Stimulated activated CD8-positive, alpha-beta memory T cell treated with anti-CD3 and anti-CD28 coated beads, Interleukin-12 subunit alpha, Interleukin-12 subunit beta, amount 100 ng/mL, for 1 hour (primary cell): ENCODE data around the gene TADA3.
"Not testable (repeated sequence)": the region's sequence is repeated elsewhere in the genome, so short reads cannot be mapped to it uniquely, and the experiment has no call there.

Source experiments
- DNase-seq: peaks from one replicate; pipeline ENCODE4 v3.0.0-alpha.2; 2020; ENCODE audit warnings: low read depth

TADA3 gene

DNA sequence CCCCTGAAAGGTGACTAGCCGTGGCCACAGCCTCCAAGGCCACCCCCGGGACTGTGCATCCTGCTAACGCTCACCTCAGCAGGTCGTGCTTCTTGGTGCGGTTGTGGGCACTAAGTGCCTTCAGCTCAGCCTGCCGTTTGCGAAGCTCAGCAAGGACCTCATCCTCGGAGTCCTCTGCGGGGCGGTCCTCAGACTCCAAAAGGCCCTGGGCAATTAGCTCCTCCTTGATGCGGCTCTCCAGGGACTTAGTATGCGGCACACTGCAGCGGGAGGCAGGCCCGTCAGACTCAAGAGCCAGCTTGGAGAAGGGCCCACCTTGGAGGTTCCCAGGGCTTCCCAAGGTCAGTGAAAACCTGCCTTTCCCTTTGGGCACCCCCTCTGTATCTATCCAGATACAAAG lies 8.3 kb downstream of the TADA3 start:
- no peak for DNase-seq

- no peak for DNase-seq
Observed at GRCh38 chr3:9782770-9783169, 9.5 kb downstream of the TADA3 start.

- no peak for DNase-seq
Observed at GRCh38 chr3:9781978-9782603, 10.2 kb downstream of the TADA3 start.

- no peak for DNase-seq
Observed at GRCh38 chr3:9781551-9781950, 10.7 kb downstream of the TADA3 start.

- DNase-seq = no peak
Observed at GRCh38 chr3:9780910-9781309, 11.4 kb downstream of the TADA3 start.

GRCh38 chr3:9780458-9780812 lies 11.8 kb downstream of the TADA3 start:
- DNase-seq = no peak

- DNase-seq = no peak
Observed at GRCh38 chr3:9779721-9780457, 12.4 kb downstream of the TADA3 start.

DNA sequence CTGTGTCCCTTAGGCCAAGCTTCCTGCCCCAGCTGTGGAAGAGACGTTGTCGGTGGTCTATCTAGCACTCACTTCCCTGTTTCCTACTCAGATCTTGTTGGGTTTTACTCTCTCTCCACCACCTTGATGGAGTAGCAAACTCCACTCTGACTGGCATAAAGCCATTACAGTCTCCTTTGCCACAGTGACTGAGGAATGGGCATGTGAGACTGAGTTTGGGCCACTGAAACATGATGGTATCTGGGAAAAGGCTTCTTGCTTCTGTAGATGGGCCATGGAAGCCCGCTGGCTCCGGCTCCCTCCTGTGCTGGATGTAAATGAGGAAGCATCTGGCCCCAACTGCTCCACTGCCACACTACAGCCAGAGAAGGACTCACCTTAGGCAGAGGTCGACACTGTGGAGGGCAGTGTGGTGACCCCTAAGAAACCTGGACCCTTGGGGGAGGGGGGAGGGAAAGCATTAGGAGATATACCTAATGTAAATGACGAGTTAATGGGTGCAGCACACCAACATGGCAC lies 13.1 kb downstream of the TADA3 start:
- DNase-seq = no peak

DNA sequence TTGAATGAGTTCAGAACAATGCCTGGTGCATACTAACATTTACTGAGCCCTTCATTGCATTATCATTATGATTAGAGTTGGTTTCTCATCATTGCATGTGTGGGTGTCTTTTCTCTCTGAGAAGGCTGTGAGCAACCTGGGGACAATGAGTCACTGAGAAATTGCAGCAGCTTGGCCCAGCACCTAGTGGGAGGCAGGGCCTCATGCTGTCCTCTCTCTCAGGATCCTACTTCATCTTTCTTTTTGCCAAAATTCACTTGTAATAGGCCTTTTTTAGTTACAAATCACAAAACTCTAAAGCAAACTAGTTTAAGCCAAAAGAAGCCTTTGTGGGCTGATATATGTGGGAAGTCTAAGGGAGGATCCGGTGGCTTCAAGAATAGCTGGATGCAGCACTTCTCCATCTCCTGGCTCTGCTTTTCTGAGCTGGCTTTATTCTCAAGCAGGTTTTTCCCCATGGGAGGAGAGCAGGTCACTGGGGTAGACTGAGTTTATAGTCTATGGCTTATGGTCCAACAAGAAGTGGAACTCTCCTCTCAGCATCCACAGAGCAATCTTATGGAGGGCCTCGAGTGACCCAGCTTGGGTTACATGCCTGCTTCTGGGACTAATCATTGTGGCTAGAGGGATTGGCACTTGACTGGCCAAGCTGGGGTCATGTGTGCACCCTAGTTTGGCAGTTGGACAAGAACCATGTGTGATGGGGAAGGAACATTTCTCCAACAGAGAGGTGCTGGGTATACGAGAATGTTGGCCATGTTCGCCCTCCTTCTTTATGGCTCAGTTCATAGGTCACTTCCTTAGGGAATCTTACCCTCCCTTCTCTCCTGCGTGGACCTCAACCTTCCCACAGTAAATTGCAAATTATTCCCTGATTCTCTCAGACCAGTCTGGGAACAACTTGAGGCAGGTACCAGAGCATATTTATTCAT lies 13.9 kb downstream of the TADA3 start:
- DNase-seq = no peak

DNA sequence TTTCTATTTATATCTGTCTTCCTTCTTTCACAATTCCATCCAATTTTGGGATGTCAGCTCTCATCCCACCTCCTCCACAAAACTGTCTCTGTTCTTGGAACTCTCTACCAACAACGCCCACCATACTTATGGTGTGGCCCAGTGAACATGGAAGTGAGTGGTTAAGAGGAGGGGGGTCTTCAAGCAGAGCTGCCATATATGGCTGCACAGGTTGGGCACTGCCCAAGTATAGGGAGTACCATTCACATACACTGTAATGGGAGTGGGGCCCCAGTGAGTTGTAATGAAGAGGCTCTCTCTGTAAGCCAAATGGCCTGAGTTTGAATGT lies 14.6 kb downstream of the TADA3 start:
- DNase-seq = no peak

GRCh38 chr3:9776896-9777693 lies 15.2 kb downstream of the TADA3 start:
- DNase-seq = no peak

DNA sequence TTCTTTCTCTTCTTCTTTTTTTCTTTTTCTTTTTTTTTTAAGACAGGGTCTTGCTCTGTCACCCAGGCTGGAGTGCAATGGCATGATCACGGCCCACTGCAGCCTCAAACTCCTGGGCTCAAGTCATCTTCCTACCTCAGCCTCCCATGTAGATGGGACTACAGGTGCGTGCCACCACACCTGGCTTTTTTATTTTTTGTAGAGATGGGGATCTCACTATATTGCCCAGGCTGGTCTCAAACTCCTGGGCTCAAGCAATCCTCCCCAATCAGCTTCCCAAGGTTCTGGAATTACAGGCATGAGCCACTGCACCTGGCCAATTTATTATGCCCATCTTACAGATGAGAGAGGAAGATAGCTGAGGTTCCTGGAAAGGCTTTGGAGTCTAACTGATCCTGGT lies 21.3 kb downstream of the TADA3 start:
- DNase-seq = not testable (repeated sequence)

GRCh38 chr3:9770276-9770812 lies 21.9 kb downstream of the TADA3 start:
- DNase-seq = no peak

- DNase-seq = no peak
Observed at GRCh38 chr3:9769426-9770275, 22.6 kb downstream of the TADA3 start, which contains the start of gene CAMK1. Gene CAMK1 (minus strand): TSS chr3:9769947. CDS start chr3:9767749, 2,198 bp downstream.

- DNase-seq = no peak
Observed at GRCh38 chr3:9769012-9769411, 23.3 kb downstream of the TADA3 start.

DNA sequence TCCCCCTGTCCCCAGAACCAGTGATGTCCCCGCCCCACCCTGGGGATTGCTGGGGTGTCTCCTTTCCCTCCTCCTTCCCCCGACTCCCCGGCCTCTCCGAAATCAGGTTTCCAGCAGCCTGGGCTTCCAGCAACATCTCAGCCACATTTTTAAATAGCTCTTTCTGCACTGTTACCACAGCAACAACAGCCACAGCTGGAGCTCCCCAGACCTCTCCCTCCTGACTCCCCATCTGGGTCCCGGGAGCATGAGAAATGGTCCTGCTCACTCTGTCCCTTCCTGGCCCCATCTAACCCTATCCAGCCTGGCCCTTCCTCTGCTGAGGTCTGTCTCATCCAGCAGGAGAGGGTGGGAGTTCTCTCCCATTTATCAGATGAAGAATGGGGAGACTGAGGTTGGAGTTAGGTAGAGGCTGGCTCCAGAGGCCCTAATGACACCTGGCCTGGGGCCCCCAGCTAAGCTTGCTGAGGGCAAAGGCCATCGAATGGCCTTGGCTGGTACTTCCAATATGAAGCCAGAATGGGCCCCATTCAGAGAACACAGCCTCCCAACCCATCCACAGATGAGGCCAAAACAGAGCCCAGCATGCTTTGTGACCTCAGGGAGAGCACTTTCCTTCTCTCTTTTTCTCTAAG lies 24.0 kb downstream of the TADA3 start:
- no peak for DNase-seq

- DNase-seq = no peak
Observed at GRCh38 chr3:9767418-9767817, 24.9 kb downstream of the TADA3 start.

- DNase-seq = no peak
Observed at GRCh38 chr3:9765865-9766264, 26.4 kb downstream of the TADA3 start.

- no peak for DNase-seq
Observed at GRCh38 chr3:9762871-9763270, 29.4 kb downstream of the TADA3 start.

DNA sequence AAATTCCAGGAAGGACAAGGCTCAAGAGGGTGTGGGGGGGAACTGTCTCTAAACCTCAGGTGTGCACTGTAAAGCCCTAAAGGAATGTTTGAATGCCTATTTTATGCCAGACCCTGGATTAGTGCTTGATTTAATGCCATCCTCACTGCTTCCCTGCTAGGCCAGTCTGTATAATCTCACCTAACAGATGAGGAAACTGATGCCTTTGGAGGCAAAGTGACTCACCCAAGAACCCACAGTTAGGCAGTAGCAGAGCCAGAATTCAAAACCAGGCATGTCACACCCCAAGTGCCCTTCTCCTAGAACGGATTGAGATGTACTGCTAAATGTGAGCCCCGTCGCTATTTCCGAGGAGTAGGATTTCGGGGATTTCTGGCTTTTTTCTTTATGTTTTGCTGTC lies 30.4 kb downstream of the TADA3 start:
- DNase-seq = no peak
